Iris pigment epithelial cell (primary cell): ENCODE results near the gene TMEM161B.
"Not testable (repeated sequence)": the region's sequence is repeated elsewhere in the genome, so short reads cannot be mapped to it uniquely, and the experiment has no call there.

ENCODE experiments used
- DNase-seq: peaks from one replicate; pipeline ENCODE4 v3.0.0-alpha.2; 2011; ENCODE audit warnings: low read depth

The TMEM161B gene

DNA sequence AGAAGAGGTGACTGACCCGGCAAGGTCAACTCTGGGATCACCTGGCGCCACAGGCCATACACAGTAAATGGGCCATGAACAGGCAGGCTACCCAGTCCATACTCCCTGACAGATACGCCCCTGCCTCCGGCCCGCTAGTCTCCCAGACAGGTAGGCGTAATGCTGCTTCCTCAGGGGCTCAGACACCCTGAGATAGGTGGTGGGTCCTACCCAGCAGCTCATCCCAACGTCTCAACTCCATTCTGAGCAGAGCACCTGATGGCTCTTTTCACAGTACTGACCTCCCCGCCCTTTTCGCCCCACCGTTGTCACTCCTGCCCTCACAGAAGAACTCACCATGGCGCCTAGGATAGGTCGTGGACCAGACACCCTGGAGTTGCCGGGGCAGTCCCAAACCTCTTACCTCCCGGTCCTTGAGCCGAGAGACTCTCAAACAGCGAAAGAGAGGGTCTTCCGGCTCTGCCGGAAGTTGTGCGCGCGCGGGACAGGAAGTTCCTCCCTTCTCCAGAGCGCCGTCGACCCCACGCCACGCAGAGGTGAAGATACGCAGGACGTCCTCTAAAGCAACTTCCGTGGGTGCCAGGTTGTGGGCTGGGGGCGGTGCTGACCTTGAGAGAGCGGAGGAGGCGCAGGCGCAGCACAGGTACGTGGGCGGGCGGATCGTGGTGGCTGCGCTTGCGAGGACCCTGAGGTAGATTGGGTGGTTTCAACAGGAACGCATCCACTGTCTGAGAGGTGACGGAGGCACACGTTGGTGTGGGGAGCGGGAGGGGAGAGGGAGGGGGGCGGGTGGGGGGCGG is at the start of gene TMEM161B:
Gene TMEM161B (minus strand): TSS at position 461 of the 800 bp plus-strand sequence. CDS start 122 bp downstream, at position 339.
- DNase-seq = peak; percentile 87

GRCh38 chr5:88304356-88304755 is 35.7 kb upstream of the TMEM161B start:
- no peak for DNase-seq

GRCh38 chr5:88298425-88298824 is 29.8 kb upstream of the TMEM161B start:
- DNase-seq = peak; percentile 50

- DNase-seq = peak; percentile 44
These were observed 22.2 kb upstream of the TMEM161B start for GRCh38 chr5:88290801-88291200.

DNA sequence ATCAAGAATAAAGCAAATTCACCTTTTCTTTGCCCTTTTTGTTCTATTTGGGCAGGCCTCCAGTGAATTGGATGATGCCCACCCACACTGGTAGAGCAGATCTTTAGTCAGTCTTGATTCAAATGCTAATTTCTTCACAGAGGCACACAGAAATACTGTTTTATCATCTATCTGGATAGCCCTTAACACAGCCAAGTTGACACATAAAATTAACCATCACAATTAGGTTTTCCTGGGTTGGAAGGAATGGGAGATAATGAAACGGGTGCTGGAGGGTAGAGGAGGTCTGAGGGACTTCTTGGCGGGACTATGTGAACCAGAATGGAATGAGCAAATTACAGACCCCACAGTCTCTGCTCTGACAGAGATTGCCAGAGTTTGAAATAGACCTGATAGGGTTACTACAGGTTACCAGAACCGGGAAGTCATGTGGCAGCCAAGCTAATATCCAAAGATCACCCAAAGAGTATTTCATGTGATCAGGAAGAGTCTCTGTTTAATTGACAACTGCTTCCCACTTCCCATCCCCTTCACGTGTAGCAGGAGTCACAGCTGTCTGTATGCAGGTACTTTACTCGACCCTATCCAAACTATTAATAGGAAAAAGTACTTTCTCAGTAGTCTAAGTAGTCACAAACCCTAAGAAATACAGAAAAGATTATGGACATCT is 20.0 kb upstream of the TMEM161B start:
- no peak for DNase-seq

DNA sequence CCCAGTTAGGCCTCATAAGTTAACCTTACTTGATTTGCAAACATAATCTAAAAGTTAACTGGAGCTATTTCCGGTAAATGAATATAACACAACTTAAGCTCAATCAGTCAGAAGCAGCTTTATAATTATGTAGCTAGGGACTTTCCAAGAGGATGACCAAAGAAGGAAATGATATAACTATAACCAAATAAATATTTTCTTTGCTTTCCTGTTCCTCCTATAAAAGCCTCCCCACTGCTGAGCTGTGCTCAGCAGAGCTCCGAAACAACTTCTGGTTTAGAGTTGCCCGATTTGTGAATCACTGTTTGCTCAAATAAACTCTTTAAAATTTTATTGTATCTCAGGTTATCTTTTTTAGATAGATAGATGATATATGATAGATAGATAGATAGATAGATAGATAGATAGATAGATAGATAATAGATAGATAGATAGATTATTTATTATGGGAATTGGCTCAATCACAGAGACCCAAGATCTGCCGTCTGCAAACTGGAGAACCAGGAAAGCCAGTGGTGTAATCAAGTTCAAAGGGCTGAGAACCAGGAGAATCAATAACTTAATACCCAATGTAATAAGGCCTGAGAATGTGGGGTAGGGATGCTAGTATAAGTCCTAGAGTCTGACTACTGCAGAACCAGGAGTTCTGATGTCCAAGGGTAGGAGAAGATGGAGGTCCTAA is 19.3 kb upstream of the TMEM161B start:
- no peak for DNase-seq

DNA sequence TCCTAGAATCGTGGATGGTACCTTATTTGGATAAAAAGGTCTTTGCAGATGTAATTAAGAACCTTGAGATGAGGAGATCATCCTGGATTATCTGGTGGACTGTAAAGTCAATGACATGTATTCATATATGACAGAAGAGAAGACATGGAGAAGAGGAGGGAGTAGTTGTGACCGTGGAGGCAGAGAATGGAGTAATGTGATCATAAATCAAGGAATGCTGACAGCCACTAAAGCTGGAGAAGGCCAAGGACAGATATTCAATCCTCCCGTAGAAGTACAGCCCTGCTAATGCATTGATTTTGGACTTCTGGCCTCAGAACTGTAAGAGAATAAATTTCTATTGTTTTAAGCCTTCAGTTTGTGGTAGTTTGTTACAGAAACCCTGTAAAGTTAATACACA is 18.7 kb upstream of the TMEM161B start:
- no peak for DNase-seq

- DNase-seq = no peak
These were observed 15.0 kb upstream of the TMEM161B start for GRCh38 chr5:88283690-88284089.

- peak; percentile 6 for DNase-seq
These were observed 12.7 kb upstream of the TMEM161B start for GRCh38 chr5:88281322-88281721.

DNA sequence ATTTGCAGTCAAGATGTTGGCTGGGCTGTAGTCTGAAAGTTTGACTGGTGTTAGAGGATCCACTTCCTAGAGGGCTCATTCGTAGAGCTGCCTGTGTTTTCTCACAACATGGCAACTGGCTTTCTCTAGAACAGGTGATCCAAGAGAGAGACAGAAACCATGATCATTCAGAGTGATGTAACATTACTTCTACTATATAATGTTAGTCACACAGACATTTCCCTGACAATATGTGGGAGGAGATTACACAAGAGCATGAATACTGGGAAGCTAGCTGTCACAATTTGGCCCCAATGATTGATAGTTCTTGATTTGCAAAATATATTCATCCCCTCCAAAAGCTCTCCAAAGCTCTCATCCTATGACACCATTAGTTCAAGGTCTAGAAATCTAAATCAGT is 10.9 kb upstream of the TMEM161B start:
- DNase-seq = peak; percentile 11

DNA sequence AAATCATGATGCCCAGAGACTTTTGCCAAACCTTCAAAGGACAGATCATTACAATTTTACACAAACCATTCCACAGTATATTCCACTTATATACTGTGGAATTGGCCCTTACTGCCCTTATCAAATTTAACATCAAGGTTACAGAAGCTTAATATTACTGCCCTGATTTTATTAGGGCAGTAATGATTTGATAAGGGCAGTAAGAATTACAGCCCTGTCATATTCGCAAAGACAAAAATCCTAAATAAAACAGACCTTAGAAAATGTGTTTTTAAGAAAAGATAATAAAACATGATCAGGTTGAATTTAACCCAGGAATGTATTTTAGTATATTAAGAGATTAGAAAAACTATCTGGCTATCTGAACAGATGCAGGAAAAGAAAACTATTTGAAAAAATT is 7.7 kb upstream of the TMEM161B start:
- DNase-seq = no peak

DNA sequence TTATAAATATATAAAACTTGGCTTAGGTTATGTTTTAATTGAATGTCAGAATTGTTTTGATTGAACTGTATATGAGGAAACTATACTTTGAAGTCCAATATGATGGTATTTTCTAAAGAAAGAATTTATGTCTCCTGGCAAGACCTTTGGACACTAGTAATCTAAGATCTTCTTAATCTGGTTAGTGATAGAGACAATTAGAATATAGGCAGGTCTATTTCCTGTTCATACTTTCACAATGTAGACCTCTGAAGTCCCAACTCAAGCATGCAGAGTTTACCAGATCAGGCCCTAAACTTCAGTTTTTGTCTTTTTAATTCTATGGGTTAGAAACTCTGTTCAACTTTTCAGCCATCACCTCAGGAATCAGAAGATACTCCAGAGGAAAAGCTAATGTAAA is 6.9 kb upstream of the TMEM161B start:
- no peak for DNase-seq

DNA sequence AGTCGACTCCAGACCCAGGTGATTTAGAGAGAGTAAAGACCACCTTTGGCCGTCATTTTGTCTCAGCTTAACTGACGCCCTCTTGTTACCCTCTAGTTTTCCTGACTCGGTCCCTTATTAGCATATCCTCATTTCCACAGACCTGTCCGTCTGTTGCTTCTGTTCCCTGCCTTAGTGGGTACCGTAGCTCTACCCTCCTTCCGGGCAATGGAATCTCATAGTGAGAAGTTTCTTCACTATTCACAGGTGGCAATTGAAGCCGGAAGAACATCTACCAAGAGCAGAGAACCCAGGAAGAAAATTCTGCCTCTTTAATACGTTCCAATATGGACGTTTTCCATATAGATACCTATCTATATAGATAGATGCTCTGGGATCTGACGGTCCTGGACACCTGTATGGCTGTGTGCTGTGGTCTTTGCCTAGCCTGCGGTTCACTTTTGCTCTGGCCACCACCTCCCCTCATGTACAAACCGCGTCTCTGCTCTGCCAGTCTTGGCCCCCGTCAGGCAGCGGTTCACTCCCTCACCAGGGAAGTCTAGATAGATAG is 652 bp upstream of the TMEM161B start:
- no peak for DNase-seq

DNA sequence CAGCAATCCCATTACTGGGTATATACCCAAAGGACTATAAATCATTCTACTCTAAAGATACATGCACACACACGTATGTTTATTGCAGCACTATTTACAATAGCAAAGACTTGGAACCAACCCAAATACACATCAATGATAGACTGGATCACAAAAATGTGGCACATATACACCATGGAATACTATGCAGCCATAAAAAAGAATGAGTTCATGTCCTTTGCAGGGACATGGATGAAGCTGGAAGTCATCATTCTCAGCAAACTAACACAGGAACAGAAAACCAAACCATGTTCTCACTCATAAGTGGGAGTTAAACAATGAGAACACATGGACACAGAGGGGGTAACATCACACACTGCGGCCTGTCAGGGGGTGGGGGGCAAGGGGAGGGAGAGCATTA is 4.1 kb downstream of the TMEM161B start:
- not testable (repeated sequence) for DNase-seq

DNA sequence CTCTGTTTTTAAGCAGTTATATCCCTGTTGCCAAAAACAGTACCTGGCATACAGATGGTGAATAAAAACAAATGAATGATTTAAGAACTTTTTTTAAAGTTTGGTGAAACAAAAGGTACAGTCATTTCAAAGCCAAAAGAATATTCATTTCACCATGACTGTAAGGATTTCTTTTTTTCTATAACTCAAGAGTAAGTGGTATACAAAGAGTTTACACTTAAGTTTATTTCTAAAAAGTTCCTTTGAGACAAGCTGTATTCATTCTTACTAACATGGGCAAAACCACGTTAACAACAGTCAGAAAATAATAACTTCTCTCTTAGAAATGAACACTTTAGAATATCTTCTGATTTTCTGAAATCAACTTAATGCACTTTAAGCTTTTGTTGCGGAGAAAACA is 5.3 kb downstream of the TMEM161B start:
- DNase-seq = no peak

GRCh38 chr5:88262116-88262515 is 6.5 kb downstream of the TMEM161B start:
- peak; percentile 77 for DNase-seq

DNA sequence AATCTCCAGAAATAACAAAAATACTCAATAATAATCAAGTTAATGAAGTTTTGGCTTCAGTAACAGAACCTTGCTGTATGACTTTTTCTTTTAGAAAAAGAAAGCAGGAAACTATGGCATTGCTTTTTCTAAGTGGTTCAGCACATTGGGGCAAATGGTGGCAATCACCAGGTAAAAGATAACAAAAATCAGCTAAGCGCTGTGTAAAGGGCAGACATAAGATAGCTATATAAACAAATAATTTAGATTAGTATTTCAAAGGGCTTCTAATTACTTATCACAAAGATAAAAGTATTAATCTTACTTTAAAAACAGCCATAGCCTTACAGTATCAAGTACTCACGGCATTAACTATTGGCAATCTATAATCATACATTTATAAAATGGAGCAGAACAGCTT is 10.0 kb downstream of the TMEM161B start:
- no peak for DNase-seq

DNA sequence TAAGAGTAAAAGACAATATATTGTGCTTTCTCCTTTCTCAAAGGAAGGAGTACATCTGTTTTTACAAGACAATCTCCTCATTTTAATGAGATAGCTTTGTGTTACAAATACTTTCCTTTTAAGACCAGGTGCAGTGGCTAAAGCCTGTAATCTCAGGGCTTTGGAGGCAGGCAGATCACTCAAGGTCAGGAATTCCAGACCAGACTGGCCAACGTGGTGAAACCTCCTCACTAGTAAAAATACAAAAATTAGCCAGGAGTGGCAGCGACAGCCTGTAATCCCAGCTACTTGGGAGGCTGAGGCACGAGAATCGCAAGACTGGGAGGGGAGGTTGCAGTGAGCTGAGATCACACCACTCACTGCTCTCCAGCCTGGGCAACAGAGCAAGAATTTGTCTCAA is 11.8 kb downstream of the TMEM161B start:
- DNase-seq = no peak

DNA sequence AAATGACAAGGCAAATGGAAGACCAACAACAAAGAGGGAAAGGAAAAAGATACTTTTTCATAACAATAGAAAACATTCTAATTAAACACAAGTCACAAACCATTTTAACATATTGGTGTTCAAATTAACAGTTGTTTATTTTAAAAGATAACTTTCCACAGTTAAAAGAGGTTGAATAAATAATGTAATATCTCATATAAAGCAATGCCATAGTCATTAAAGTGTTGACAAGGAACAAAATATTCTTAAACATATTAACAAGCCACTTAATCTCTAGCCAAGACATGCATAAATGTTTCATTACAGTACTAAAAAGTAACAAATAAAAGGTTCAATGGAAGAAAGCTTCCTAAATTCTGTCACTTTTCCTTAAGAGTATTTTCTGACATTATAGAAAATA is 12.6 kb downstream of the TMEM161B start:
- no peak for DNase-seq

DNA sequence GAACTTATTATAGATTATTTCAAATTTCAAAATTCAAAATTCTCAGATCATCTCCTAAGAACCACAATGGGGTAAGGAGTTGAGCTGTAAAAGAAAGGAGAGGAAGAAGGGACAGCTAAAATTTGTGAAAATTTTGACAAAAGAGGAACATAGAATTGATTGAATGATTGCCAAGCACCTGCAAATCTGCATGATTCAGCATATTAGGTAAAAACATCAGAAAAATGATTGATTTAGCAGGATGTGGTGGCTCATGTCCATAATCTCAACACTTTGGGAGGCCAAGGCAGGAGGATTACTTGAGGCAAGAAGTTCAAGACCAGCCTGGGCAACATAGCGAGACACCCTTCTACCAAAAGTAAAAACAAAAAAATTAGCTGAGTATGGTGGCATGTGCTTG is 14.3 kb downstream of the TMEM161B start:
- no peak for DNase-seq

DNA sequence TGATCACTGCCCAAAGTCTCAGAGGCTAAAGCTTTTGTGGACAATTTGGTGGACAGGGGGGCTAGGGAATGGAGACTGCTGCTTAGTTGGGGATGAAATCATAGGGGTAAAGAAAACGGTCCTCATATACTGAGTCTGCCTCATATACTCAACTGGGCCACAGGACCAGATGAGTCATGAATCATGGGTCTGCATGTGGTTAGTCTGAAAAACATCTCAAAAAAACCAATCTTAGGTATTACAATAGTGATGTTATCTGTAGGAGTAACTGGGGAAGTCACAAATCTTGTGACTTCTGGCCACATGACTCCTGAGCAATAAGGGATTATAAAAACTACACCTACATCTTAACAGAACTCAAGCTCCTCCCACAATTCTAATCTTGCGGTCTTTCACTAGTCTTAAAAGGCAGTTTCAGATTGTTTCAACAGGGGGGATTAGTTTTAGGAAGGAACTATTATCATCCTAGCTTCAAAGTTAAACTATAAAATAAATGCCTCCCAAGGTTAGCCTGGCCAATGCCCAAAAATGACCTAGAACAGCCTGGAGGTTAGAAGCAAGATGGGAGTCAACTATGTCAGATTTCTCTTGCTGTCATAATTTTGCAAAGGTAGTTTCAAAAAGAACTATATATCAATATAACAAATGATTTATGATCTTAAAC is 17.5 kb downstream of the TMEM161B start:
- peak; percentile 63 for DNase-seq

DNA sequence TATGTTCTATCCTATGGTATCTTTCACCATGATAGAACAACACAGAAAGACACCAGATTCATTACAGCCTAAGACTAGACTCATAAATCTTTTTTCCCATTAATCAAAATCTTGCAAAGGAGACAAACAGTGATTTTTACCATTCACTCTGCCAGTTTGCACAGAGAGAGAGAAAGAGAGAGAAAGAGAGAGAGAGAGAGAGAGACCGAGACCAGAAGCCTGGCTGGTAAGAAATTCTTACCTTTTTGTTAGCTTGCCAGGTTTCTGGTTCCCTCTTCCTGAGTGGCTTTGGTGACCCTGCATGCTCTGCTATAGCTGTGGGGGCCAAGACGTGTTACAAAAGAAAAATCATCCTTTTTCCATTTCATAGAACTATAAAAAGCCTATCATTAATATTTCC is 18.6 kb downstream of the TMEM161B start:
- no peak for DNase-seq
